Subcutaneous adipose tissue (tissue), 4 donors: ENCODE measurements around the gene DISC1. TPM values are rescaled to one million over a fixed set of nuclear protein-coding genes. Genes with fewer than 3 reads are reported as not detected.

Experiments used
- CTCF ChIP-seq: fragments of 450-650 bp; IDR thresholded peaks from one replicate; pipeline ENCODE4 v1.5.1; 2016; ENCODE audit warnings: low read depth, mild to moderate bottlenecking, control low read depth, antibody characterized with exemption, moderate library complexity
- total RNA-seq, 4 donors: library from RNA; depleted of rRNA; stranded (reverse); fragments of >200 nt; gene quantifications; one replicate each; pipeline ENCODE4 v1.1.0, GENCODE V29; 2016

DISC1 gene
- total RNA-seq, 4 donors from 2014 or later, result 9.8 to 21.6 (median 19.7) TPM

GRCh38 chr1:231674575-231674974, 48.0 kb downstream of the DISC1 start:
- TF ChIP-seq CTCF, result no peak

- TF ChIP-seq CTCF, result no peak
These were observed 49.9 kb downstream of the DISC1 start for GRCh38 chr1:231676487-231676886.

- TF ChIP-seq CTCF, result no peak
These were observed 50.9 kb downstream of the DISC1 start for GRCh38 chr1:231677442-231677841.

- no peak for TF ChIP-seq CTCF
These were observed 51.4 kb downstream of the DISC1 start for GRCh38 chr1:231678011-231678432.

GRCh38 chr1:231679109-231679508, 52.5 kb downstream of the DISC1 start:
- TF ChIP-seq CTCF, result no peak

- TF ChIP-seq CTCF, result no peak
These were observed 54.4 kb downstream of the DISC1 start for GRCh38 chr1:231681006-231681405.

GRCh38 chr1:231682779-231683178, 56.2 kb downstream of the DISC1 start:
- no peak for TF ChIP-seq CTCF
